Neural progenitor cell (in vitro differentiated cells): ENCODE measurements around the gene IL36B.
A peak's percentile ranks its signal among the peaks of the same experiment; 100 is the strongest.

ENCODE experiments used
- CTCF ChIP-seq: fragments of 200-600 bp; sonication (generic); IDR thresholded peaks from 2 replicates; pipeline ENCODE4 v1.5.1; 2017; ENCODE audit warnings: antibody characterized with exemption, mild to moderate bottlenecking
- EZH2 ChIP-seq: fragments of 200-600 bp; sonication (generic); IDR thresholded peaks from 2 replicates; pipeline ENCODE4 v1.6.1; 2017; ENCODE audit warnings: antibody characterized with exemption, mild to moderate bottlenecking, moderate library complexity
- EZH2phosphoT487 ChIP-seq: fragments of 200-600 bp; sonication (generic); IDR thresholded peaks from 2 replicates; pipeline ENCODE4 v1.6.1; 2017; ENCODE audit warnings: antibody characterized with exemption

GRCh38 chr2:113050921-113051895 is 1.5 kb downstream of the IL36B start:
- TF ChIP-seq CTCF (peak; percentile 6), EZH2phosphoT487 (no peak), EZH2 (no peak)
